Endothelial cell of umbilical vein (primary cell): Measurements from ENCODE around the gene NYAP2. TPM values are rescaled to one million over a fixed set of nuclear protein-coding genes. Genes with fewer than 3 reads are reported as not detected.

Source experiments
- BruUV-seq: library from RNA; stranded (reverse); fragments of 400-500 nt; replicated peaks from 2 replicates; lab custom pipeline; 2021; lab: Mats Ljungman, UMichigan
- CTCF ChIA-PET: fragments of 300-600, 350-600 bp; sonication (Branson Sonifier 250); formaldehyde crosslinking; loops from one replicate; lab custom pipeline; 2021; ENCODE audit warnings: antibody characterized with exemption, inconsistent platforms; lab: Charles Lee
- POLR2A ChIA-PET: fragments of 300-600, 350-600 bp; sonication (Branson Sonifier 250); formaldehyde crosslinking; loops from one replicate; lab custom pipeline; 2021; ENCODE audit warnings: antibody characterized with exemption, inconsistent platforms; lab: Charles Lee
- DNase-seq: peaks from one replicate; pipeline ENCODE4 v3.0.0-alpha.2; 2011; ENCODE audit warnings: low read depth, low spot score
- FAIRE-seq: peaks from 2 replicates; lab custom pipeline; 2011; peaks lifted over from hg19 to GRCh38; lab: Jason Lieb, UNC
- H2AFZ ChIP-seq: 2 replicates; pipeline ENCODE4 v1.6.0; 2012; ENCODE audit warnings: low read depth, low read length, control low read depth, inconsistent platforms
- H3K27ac ChIP-seq: 2 replicates; pipeline ENCODE4 v1.5.1; 2011; ENCODE audit warnings: low read depth, mild to moderate bottlenecking, control low read depth, low read length, moderate library complexity; ENCODE audit not compliant: insufficient read depth
- H3K27me3 ChIP-seq, 2 experiments: 2 replicates each; pipeline versions ENCODE4 v1.6.0 to v1.6.1; 2011; ENCODE audit warnings: low read length in 2 of 2, mixed read lengths in 1 of 2; ENCODE audit not compliant: control insufficient read depth in 2 of 2, insufficient read depth in 2 of 2
- H3K36me3 ChIP-seq, 2 experiments: 2 replicates in 1 of 2; 3 replicates in 1 of 2; pipeline ENCODE4 v1.5.1; 2011; ENCODE audit warnings: low read length in 2 of 2, mild to moderate bottlenecking in 1 of 2, moderate library complexity in 1 of 2; ENCODE audit not compliant: control insufficient read depth in 2 of 2, insufficient read depth in 2 of 2; ENCODE audit errors: extremely low read depth in 1 of 2
- H3K4me1 ChIP-seq: 3 replicates; pipeline ENCODE4 v1.5.1; 2011; ENCODE audit warnings: mild to moderate bottlenecking, low read length; ENCODE audit not compliant: control insufficient read depth, insufficient read depth; ENCODE audit errors: extremely low read depth
- H3K4me2 ChIP-seq: 2 replicates; pipeline ENCODE4 v1.6.1; 2011; ENCODE audit warnings: low read length, control low read depth, mixed read lengths; ENCODE audit not compliant: insufficient read depth
- H3K4me3 ChIP-seq, 3 experiments: fragments of 200-600 bp in 1 of 3; sonication (generic), shearing (Covaris generic) in 1 of 3; replicated peaks in 1 of 3; 2 replicates each; pipeline ENCODE4 v1.5.1; 2011 to 2016; ENCODE audit warnings: control low read depth in 3 of 3, low read length in 3 of 3, mild to moderate bottlenecking in 2 of 3, inconsistent platforms in 1 of 3, low read depth in 1 of 3, moderate library complexity in 1 of 3; ENCODE audit not compliant: insufficient read depth in 1 of 3
- H3K79me2 ChIP-seq: 2 replicates; pipeline ENCODE4 v1.6.0; 2012; ENCODE audit warnings: low read length, inconsistent platforms; ENCODE audit not compliant: control insufficient read depth, insufficient read depth
- H3K9ac ChIP-seq: replicated peaks from 2 replicates; pipeline ENCODE3; 2011; ENCODE audit warnings: low read length, control low read depth; ENCODE audit not compliant: insufficient read depth; ENCODE audit errors: extremely low read depth
- H3K9me1 ChIP-seq: replicated peaks from 3 replicates; pipeline ENCODE4 v1.6.0; 2011; ENCODE audit warnings: mild to moderate bottlenecking, low read length; ENCODE audit not compliant: control insufficient read depth, insufficient read depth; ENCODE audit errors: extremely low read depth
- H3K9me3 ChIP-seq: replicated peaks from 2 replicates; pipeline ENCODE4 v1.5.1; 2012; ENCODE audit warnings: low read length, inconsistent platforms; ENCODE audit not compliant: control insufficient read depth, insufficient read depth
- H4K20me1 ChIP-seq: replicated peaks from 2 replicates; pipeline ENCODE3; 2011; ENCODE audit warnings: mild to moderate bottlenecking, low read length; ENCODE audit not compliant: control insufficient read depth, insufficient read depth; ENCODE audit errors: extremely low read depth
- EZH2 ChIP-seq: IDR thresholded peaks from 2 replicates; pipeline ENCODE4 v1.6.1; 2012; ENCODE audit warnings: borderline replicate concordance, low read depth, mild to moderate bottlenecking, moderate library complexity, low read length, inconsistent platforms; ENCODE audit not compliant: severe bottlenecking
- FOS ChIP-seq: IDR thresholded peaks from 2 replicates; pipeline ENCODE4 v1.6.1; 2011; ENCODE audit warnings: mild to moderate bottlenecking, low read length, moderate library complexity, borderline replicate concordance; ENCODE audit not compliant: insufficient read depth
- GATA2 ChIP-seq: IDR thresholded peaks from 2 replicates; pipeline ENCODE4 v1.7.0; 2011; ENCODE audit warnings: low read depth, mild to moderate bottlenecking, moderate library complexity, mixed read lengths, low read length; ENCODE audit not compliant: insufficient read length, insufficient read depth
- JUN ChIP-seq: IDR thresholded peaks from 2 replicates; pipeline ENCODE4 v1.6.1; 2011; ENCODE audit warnings: borderline replicate concordance, low read depth; ENCODE audit not compliant: insufficient read length, insufficient read depth
- MYC ChIP-seq: IDR thresholded peaks from one replicate; pipeline ENCODE4 v1.6.1; 2011; ENCODE audit warnings: mild to moderate bottlenecking, low read depth, low read length
- POLR2A ChIP-seq: IDR thresholded peaks from 2 replicates; pipeline ENCODE4 v1.6.1; 2012; ENCODE audit warnings: low read depth, mild to moderate bottlenecking, control low read depth, low read length
- POLR2AphosphoS5 ChIP-seq: IDR thresholded peaks from 2 replicates; pipeline ENCODE4 v1.6.1; 2012; ENCODE audit warnings: low read depth, mild to moderate bottlenecking, control low read depth, low read length, moderate library complexity; ENCODE audit not compliant: insufficient read depth
- dilution Hi-C: fragments of 300-500 bp; cut with MboI; formaldehyde crosslinking; loops from one replicate; pipeline ENCODE4 v1.15.0; 2019; ENCODE audit warnings: low sequenced_read_pairs; ENCODE audit not compliant: extremely low pct_ligation_motif_present
- intact Hi-C: fragments of 100-400 bp; cut with micrococcal nuclease; formaldehyde crosslinking; loops from one replicate; pipeline ENCODE4 v1.10.0; 2022
- polyA plus RNA-seq, 4 experiments: library from polyadenylated mRNA; depleted of rRNA in 3 of 4; stranded (reverse) in 3 of 4; unstranded in 1 of 4; fragments of >200 nt; gene quantifications; 2 replicates each; pipeline versions ENCODE4 v1.2.1 to v1.2.3, GENCODE V29; 2011 to 2012; ENCODE audit warnings: missing spikeins in 1 of 4
- total RNA-seq: library from RNA; stranded (reverse); gene quantifications from 2 replicates; pipeline ENCODE4 v1.2.3, GENCODE V29; 2021
- TF ChIP-seq, protein P1 (sequence below): IDR thresholded peaks from 2 replicates; pipeline ENCODE4 v1.6.1; 2011; ENCODE audit not compliant: insufficient read depth, insufficient read length
- TF ChIP-seq, protein P2 (sequence below), 2 donors: IDR thresholded peaks; 1 replicate in 1 of 2; 2 replicates in 1 of 2; pipeline ENCODE4 v1.5.1; 2011; ENCODE audit warnings: low read length in 2 of 2, mild to moderate bottlenecking in 2 of 2, moderate library complexity in 2 of 2, control low read depth in 1 of 2, inconsistent platforms in 1 of 2, low read depth in 1 of 2; ENCODE audit not compliant: insufficient read depth in 1 of 2; ENCODE audit errors: extremely low read depth in 1 of 2

NYAP2 gene
- total and polyA plus RNA-seq, 2 donors (not counting 3 experiments of a cell fraction or from before 2014, with no cell fraction given): not detected

- no peaks in the 10 kb centered on the region for H3K27me3 ChIP-seq
- H3K9me3 ChIP-seq: peaks cover 1% of the 10 kb centered on the region
- no TSS peak for BruUV-seq
- H3K36me3 ChIP-seq: no peaks in the 10 kb centered on the region
- no peaks in the 10 kb centered on the region for H3K9me1 ChIP-seq
- H3K27ac ChIP-seq: no peak overlapping the region
- no peak overlapping the region for H3K4me2 ChIP-seq
- no peaks in the 10 kb centered on the region for H4K20me1 ChIP-seq
- FAIRE-seq: peak; percentile 8
- H3K79me2 ChIP-seq: no peaks in the 10 kb centered on the region
- H3K9ac ChIP-seq: no peak overlapping the region
- dilution Hi-C loops: no loop called here
- no peak overlapping the region for H3K4me3 ChIP-seq
- no peaks in the 10 kb centered on the region for H3K4me1 ChIP-seq
- POLR2A ChIA-PET: no interaction called here
- no peak for DNase-seq
- H2AFZ ChIP-seq: no peak overlapping the region
- TF ChIP-seq, protein P1, sequence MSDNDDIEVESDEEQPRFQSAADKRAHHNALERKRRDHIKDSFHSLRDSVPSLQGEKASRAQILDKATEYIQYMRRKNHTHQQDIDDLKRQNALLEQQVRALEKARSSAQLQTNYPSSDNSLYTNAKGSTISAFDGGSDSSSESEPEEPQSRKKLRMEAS: no peak
- no peak for TF ChIP-seq POLR2A
- no peak for TF ChIP-seq EZH2
- no peak for TF ChIP-seq GATA2
- TF ChIP-seq POLR2AphosphoS5: no peak
- TF ChIP-seq JUN: no peak
- TF ChIP-seq FOS: no peak
- no peak for TF ChIP-seq MYC
- TF ChIP-seq, protein P2, sequence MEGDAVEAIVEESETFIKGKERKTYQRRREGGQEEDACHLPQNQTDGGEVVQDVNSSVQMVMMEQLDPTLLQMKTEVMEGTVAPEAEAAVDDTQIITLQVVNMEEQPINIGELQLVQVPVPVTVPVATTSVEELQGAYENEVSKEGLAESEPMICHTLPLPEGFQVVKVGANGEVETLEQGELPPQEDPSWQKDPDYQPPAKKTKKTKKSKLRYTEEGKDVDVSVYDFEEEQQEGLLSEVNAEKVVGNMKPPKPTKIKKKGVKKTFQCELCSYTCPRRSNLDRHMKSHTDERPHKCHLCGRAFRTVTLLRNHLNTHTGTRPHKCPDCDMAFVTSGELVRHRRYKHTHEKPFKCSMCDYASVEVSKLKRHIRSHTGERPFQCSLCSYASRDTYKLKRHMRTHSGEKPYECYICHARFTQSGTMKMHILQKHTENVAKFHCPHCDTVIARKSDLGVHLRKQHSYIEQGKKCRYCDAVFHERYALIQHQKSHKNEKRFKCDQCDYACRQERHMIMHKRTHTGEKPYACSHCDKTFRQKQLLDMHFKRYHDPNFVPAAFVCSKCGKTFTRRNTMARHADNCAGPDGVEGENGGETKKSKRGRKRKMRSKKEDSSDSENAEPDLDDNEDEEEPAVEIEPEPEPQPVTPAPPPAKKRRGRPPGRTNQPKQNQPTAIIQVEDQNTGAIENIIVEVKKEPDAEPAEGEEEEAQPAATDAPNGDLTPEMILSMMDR (IDR thresholded peaks at IDR 0.05; ENCODE audit: extremely low read depth in 1 of 2, insufficient read depth in 1 of 2, low read depth in 1 of 2, low read length in 2 of 2): no peak
- CTCF ChIA-PET: no interaction called here
- intact Hi-C loops: no loop called here
These were observed 167.3 kb downstream of the NYAP2 start for GRCh38 chr2:225566798-225567197.
